Neuronal stem cell (in vitro differentiated cells): Measurements from ENCODE around the gene AOAH.
A peak's percentile ranks its signal among the peaks of the same experiment; 100 is the strongest.

Experiments
- DNase-seq: peaks from one replicate; pipeline ENCODE4 v3.0.0-alpha.2; 2013; ENCODE audit warnings: low spot score
- H2AFZ ChIP-seq: one replicate; pipeline ENCODE4 v1.6.1; 2013; ENCODE audit warnings: mild to moderate bottlenecking, low read length, inconsistent platforms
- H2AK5ac ChIP-seq: 2 replicates; pipeline ENCODE4 v1.6.1; 2013; ENCODE audit warnings: low read depth, mild to moderate bottlenecking, inconsistent platforms, low read length, moderate library complexity, mixed read lengths
- H2BK120ac ChIP-seq: 2 replicates; pipeline ENCODE4 v1.6.1; 2013; ENCODE audit warnings: low read depth, mild to moderate bottlenecking, inconsistent platforms, low read length, moderate library complexity, mixed read lengths
- H2BK12ac ChIP-seq: one replicate; pipeline ENCODE4 v1.6.1; 2013; ENCODE audit warnings: low read length, inconsistent platforms
- H2BK15ac ChIP-seq: 2 replicates; pipeline ENCODE4 v1.6.1; 2013; ENCODE audit warnings: mild to moderate bottlenecking, low read length, inconsistent platforms, mixed read lengths
- H2BK5ac ChIP-seq: one replicate; pipeline ENCODE4 v1.6.1; 2013; ENCODE audit warnings: inconsistent platforms, mild to moderate bottlenecking, low read length, moderate library complexity
- H3K14ac ChIP-seq: one replicate; pipeline ENCODE4 v1.6.1; 2013; ENCODE audit warnings: low read length, inconsistent platforms
- H3K18ac ChIP-seq: 2 replicates; pipeline ENCODE4 v1.6.1; 2013; ENCODE audit warnings: low read length, inconsistent platforms
- H3K23ac ChIP-seq: 2 replicates; pipeline ENCODE4 v1.6.1; 2013; ENCODE audit warnings: low read depth, mild to moderate bottlenecking, mixed read lengths, low read length, inconsistent platforms; ENCODE audit not compliant: poor library complexity
- H3K27ac ChIP-seq: replicated peaks from 3 replicates; pipeline ENCODE4 v1.5.1; 2013; ENCODE audit warnings: low read length, inconsistent platforms
- H3K27me3 ChIP-seq, 3 experiments: 2 replicates each; pipeline ENCODE4 v1.6.1; 2013; ENCODE audit warnings: low read length in 3 of 3, mild to moderate bottlenecking in 2 of 3, inconsistent platforms in 1 of 3, low read depth in 1 of 3, mixed read lengths in 1 of 3, moderate library complexity in 1 of 3; ENCODE audit not compliant: control insufficient read depth in 3 of 3, insufficient read depth in 3 of 3
- H3K36me3 ChIP-seq, 2 donors: replicated peaks in 1 of 2; 2 replicates each; pipeline ENCODE4 v1.6.1; 2013; ENCODE audit warnings: low read length in 2 of 2; ENCODE audit not compliant: control insufficient read depth in 2 of 2, insufficient read depth in 2 of 2
- H3K4ac ChIP-seq: 2 replicates; pipeline ENCODE4 v1.6.1; 2013; ENCODE audit warnings: inconsistent platforms, mild to moderate bottlenecking, low read length, moderate library complexity
- H3K4me1 ChIP-seq, 2 donors: 1 replicate in 1 of 2; 2 replicates in 1 of 2; pipeline ENCODE4 v1.6.1; 2013; ENCODE audit warnings: low read length in 2 of 2, low read depth in 1 of 2; ENCODE audit not compliant: control insufficient read depth in 2 of 2, insufficient read depth in 1 of 2
- H3K4me2 ChIP-seq: one replicate; pipeline ENCODE4 v1.6.1; 2013; ENCODE audit warnings: mild to moderate bottlenecking, low read length, inconsistent platforms; ENCODE audit not compliant: insufficient read depth, poor library complexity, severe bottlenecking
- H3K4me3 ChIP-seq, 2 donors: 2 replicates each; pipeline ENCODE4 v1.5.1; 2013; ENCODE audit warnings: low read length in 2 of 2, mild to moderate bottlenecking in 2 of 2, inconsistent platforms in 1 of 2, moderate library complexity in 1 of 2
- H3K79me1 ChIP-seq: one replicate; pipeline ENCODE4 v1.6.1; 2013; ENCODE audit warnings: low read depth, mild to moderate bottlenecking, inconsistent platforms, low read length, moderate library complexity
- H3K9ac ChIP-seq: one replicate; pipeline ENCODE4 v1.6.1; 2013; ENCODE audit warnings: mild to moderate bottlenecking, low read depth, low read length, inconsistent platforms; ENCODE audit not compliant: poor library complexity
- H3K9me3 ChIP-seq, 2 donors: replicated peaks in 1 of 2; 2 replicates each; pipeline versions ENCODE3 to v1.6.1; 2013; ENCODE audit warnings: low read length in 2 of 2, mild to moderate bottlenecking in 2 of 2, inconsistent platforms in 1 of 2, low read depth in 1 of 2, mixed read lengths in 1 of 2, moderate library complexity in 1 of 2; ENCODE audit not compliant: control insufficient read depth in 2 of 2, insufficient read depth in 1 of 2
- H4K8ac ChIP-seq: one replicate; pipeline ENCODE4 v1.6.1; 2013; ENCODE audit warnings: low read depth, mild to moderate bottlenecking, inconsistent platforms, low read length, moderate library complexity
- H4K91ac ChIP-seq: one replicate; pipeline ENCODE4 v1.6.1; 2013; ENCODE audit warnings: low read length, low read depth, mild to moderate bottlenecking, inconsistent platforms; ENCODE audit not compliant: poor library complexity
- WGBS, 2 donors: extraction: QIAGEN DNeasy Blood & Tissue Kit; methylation state at CpG; one replicate each; pipeline ENCODE4 v1.1.7; 2013; ENCODE audit warnings: missing lambda C conversion rate in 2 of 2, mixed read lengths in 1 of 2; ENCODE audit not compliant: insufficient read length in 2 of 2, insufficient replicate concordance in 1 of 2; ENCODE audit errors: extremely low coverage in 2 of 2; 5-methylcytosine and 5-hydroxymethylcytosine counted together

The AOAH gene

DNA sequence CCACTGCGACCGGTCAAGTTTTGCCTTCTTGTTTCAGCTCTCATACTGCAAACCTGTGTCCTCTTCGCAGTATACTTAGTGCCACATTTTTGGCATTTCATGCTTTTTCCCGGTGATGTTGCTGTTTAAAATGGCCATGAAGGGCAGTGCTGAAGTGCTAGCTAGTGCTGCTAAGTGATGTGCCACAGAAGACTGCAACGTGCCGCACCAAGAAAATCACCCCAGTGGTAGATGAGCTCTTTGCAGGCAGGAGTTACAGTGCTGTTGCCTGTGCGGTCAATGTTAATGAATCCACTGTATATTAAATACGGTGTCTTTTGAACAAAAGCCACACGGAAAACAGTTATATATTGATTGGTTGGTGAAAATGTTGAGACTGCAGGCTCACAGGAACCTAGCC lies 214.3 kb downstream of the AOAH start:
- Histone ChIP-seq H2BK120ac (no peak overlapping the region), H2BK15ac (no peak overlapping the region), H3K9me3 (no peaks in the 10 kb centered on the region), H3K23ac (no peak overlapping the region), H3K36me3 (no peaks in the 10 kb centered on the region), H3K4me3 (no peak overlapping the region), H3K18ac (no peak overlapping the region), H2AK5ac (no peak overlapping the region), H2BK5ac (no peak overlapping the region), H3K4me1 (peaks cover 0 to 3% of the 10 kb centered on the region in 2 donors), H3K4ac (no peak overlapping the region), H3K14ac (no peak overlapping the region), H3K79me1 (no peaks in the 10 kb centered on the region), H3K27ac (no peak overlapping the region), H3K27me3 (no peaks in the 10 kb centered on the region), H2BK12ac (no peak overlapping the region), H2AFZ (peak overlapping the region; percentile 26), H4K91ac (no peak overlapping the region), H4K8ac (no peak overlapping the region), H3K9ac (no peak overlapping the region), H3K4me2 (no peak overlapping the region)
- WGBS, 2 donors, result no CpG with 5 or more reads among the region's 9 CpGs
- DNase-seq, result no peak

DNA sequence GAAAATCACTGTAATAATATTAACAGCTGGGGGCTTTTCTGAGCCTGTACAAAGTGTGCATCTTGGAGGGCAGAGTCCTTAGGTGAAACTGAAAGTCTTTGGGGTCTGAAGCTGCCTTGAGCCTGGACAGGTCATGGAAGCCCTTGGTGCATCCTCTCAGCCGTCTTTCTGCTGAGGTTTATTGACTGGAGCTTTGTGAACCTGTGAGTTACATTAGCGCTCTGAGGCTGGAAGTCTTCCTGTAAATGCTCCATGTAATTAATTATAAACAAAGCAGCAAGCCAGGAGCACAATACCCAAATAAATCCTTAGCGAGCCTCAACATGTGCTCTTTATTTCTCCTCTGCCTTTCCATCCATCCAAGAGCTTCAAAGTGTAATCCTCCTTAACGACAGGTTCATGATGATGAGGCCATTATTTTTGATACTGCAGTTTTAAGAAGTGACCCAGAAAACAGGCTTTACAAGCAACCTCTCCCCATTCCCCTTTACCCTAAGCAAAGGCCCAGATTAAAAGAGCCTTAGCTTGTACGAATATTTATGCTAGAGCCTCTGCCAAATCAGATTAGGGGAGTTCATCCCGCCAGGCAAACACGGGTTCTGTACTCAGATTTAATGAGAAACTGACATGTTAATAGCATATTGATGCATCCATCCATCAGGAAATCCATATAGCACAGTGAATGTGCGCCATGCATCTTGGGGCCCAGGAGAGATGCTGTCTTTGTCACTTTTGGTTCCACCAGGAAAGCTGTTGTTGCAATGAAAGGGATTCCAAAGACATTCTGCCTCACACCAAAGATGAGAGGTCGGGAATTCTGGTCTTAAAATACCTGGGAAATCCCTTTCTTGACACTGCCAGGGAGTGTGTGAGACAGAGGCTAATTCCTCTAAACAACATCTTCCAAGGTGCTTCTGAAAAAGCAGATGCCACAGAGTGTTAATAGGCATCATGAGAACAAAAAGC lies 216.5 kb downstream of the AOAH start:
- no peak overlapping the region for H3K4me2 ChIP-seq
- H2AK5ac ChIP-seq, result no peak overlapping the region
- WGBS, 2 donors, result no CpG with 5 or more reads among the region's 9 CpGs
- H3K18ac ChIP-seq, result no peak overlapping the region
- H4K91ac ChIP-seq, result no peak overlapping the region
- H3K36me3 ChIP-seq, result no peaks in the 10 kb centered on the region
- H2BK12ac ChIP-seq, result no peak overlapping the region
- H3K27me3 ChIP-seq, result no peaks in the 10 kb centered on the region
- no peak for DNase-seq
- H3K23ac ChIP-seq, result no peak overlapping the region
- no peak overlapping the region for H4K8ac ChIP-seq
- H2AFZ ChIP-seq, result no peak overlapping the region
- no peak overlapping the region for H3K27ac ChIP-seq
- no peak overlapping the region for H2BK5ac ChIP-seq
- no peaks in the 10 kb centered on the region for H3K79me1 ChIP-seq
- peaks cover 0 to 3% of the 10 kb centered on the region in 2 donors for H3K4me1 ChIP-seq
- no peaks in the 10 kb centered on the region for H3K9me3 ChIP-seq
- H2BK15ac ChIP-seq, result no peak overlapping the region
- no peak overlapping the region for H2BK120ac ChIP-seq
- H3K4ac ChIP-seq, result no peak overlapping the region
- H3K9ac ChIP-seq, result no peak overlapping the region
- H3K14ac ChIP-seq, result no peak overlapping the region
- no peak overlapping the region for H3K4me3 ChIP-seq

DNA sequence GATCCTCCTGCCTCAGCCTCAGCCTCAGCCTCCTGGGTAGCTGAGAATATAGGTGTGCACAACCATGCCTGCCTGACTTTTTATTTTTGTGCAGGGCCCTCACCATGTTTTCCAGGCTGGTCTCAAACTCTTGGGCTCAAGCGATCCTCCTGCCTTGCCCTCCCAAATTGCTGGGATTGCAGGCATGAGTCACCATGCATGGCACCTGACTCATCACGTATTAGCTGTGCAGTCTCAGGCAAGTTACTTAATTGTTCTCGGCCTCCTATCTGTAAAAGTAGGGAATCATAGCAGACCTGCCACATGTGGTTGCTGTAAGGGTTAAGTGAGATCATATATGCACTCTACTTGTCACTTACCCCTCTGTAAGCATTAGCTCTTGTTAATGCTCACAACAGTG lies 217.5 kb downstream of the AOAH start:
- no peak overlapping the region for H3K4me3 ChIP-seq
- no peaks in the 10 kb centered on the region for H3K79me1 ChIP-seq
- no peak overlapping the region for H4K91ac ChIP-seq
- no peak overlapping the region for H2BK12ac ChIP-seq
- no peak overlapping the region for H3K23ac ChIP-seq
- no peak for DNase-seq
- H4K8ac ChIP-seq, result no peak overlapping the region
- no peak overlapping the region for H3K9ac ChIP-seq
- no CpG with 5 or more reads among the region's 3 CpGs for WGBS, 2 donors
- no peak overlapping the region for H2AK5ac ChIP-seq
- no peaks in the 10 kb centered on the region for H3K27me3 ChIP-seq
- H2AFZ ChIP-seq, result no peak overlapping the region
- H2BK5ac ChIP-seq, result no peak overlapping the region
- H3K4ac ChIP-seq, result no peak overlapping the region
- H3K4me2 ChIP-seq, result no peak overlapping the region
- no peak overlapping the region for H3K14ac ChIP-seq
- no peak overlapping the region for H3K18ac ChIP-seq
- H3K36me3 ChIP-seq, result no peaks in the 10 kb centered on the region
- H2BK15ac ChIP-seq, result no peak overlapping the region
- H3K27ac ChIP-seq, result no peak overlapping the region
- H3K4me1 ChIP-seq, result peaks cover 0 to 3% of the 10 kb centered on the region in 2 donors
- H2BK120ac ChIP-seq, result no peak overlapping the region
- H3K9me3 ChIP-seq, result no peaks in the 10 kb centered on the region

DNA sequence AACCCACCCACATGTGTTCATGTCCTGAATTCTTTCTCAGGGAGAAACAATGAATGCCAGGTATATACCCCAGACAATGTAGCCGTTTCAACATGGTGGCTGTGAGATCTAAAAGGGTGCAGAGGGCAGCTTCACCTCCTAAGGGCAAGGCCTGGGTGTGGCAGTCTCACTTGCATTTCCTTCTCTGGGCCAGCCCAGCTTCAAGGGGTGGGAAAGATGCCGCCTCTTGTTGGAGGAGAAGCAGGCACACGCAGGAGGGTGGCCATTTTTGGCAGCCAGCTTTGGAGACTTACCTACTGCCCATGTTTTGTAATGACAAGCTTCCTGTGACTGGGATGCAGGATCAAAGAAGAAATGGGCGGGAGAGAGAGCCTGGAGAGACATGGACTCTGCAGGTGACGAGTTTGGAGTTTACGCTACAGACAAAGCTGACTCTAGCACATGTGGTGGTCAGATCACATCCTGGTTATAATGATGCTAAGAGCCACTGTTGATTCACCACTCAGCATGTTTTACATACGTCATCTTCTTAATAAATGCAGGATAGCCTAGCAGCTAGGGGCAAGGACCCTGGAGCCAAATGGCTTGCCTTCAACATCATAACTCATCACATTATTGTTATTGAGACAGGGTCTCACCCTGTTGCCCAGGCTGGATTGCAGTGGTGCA lies 218.0 kb downstream of the AOAH start:
- DNase-seq, result no peak
- Histone ChIP-seq H2AFZ (peak overlapping the region; percentile 59), H4K91ac (no peak overlapping the region), H3K27ac (no peak overlapping the region), H3K18ac (peak overlapping the region; percentile 9), H2BK5ac (no peak overlapping the region), H2BK15ac (no peak overlapping the region), H3K9me3 (no peaks in the 10 kb centered on the region), H3K14ac (no peak overlapping the region), H3K27me3 (no peaks in the 10 kb centered on the region), H3K4me3 (no peak overlapping the region), H2BK12ac (no peak overlapping the region), H2AK5ac (no peak overlapping the region), H3K36me3 (no peaks in the 10 kb centered on the region), H3K9ac (no peak overlapping the region), H3K4me2 (no peak overlapping the region), H3K4ac (no peak overlapping the region), H3K4me1 (peaks cover 0 to 3% of the 10 kb centered on the region in 2 donors), H3K23ac (no peak overlapping the region), H2BK120ac (no peak overlapping the region), H4K8ac (no peak overlapping the region), H3K79me1 (no peaks in the 10 kb centered on the region)
- no CpG with 5 or more reads among the region's 7 CpGs for WGBS, 2 donors
